ENCODE results near the gene RAB40B. TPM values are rescaled to one million over a fixed set of nuclear protein-coding genes. Genes with fewer than 3 reads are reported as not detected.

Gene RAB40B
- total RNA-seq, 1 experiment from 2014 or later = 22.1 TPM

DNA sequence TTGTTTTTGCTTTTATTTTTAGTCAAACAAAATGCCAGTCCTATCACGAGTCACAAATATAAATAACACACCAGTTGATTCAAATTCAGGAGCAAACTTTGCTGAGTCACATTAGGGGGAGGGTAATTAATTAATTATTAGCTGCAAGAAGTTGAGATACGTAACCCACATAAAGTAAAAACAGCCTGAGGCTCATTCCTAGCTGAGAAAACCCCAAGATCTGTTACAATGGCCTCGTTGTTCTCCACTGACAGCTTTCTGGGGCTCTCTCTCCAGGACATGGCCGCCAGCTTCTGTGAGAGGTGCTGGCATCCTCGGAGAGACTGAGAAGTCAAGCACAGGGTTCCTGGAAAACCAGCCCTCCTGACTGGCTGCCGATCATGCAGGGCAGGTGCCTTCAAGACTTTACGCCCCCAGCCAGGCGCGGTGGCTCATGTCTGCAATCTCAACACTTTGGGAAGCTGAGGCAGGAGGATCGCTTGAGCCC, 11.1 kb downstream of the RAB40B start (continued):
- TF ChIP-seq, protein P1, sequence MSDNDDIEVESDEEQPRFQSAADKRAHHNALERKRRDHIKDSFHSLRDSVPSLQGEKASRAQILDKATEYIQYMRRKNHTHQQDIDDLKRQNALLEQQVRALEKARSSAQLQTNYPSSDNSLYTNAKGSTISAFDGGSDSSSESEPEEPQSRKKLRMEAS (IDR thresholded peaks at IDR 0.05) = no peak
- TF ChIP-seq FOSL1 (IDR thresholded peaks at IDR 0.05; ENCODE audit: low read depth) (no peak), ZFX (IDR thresholded peaks at IDR 0.05) (no peak), POLR2A (IDR thresholded peaks at IDR 0.05; ENCODE audit: borderline replicate concordance, extremely low read depth, insufficient read depth, insufficient read length) (no peak)

DNA sequence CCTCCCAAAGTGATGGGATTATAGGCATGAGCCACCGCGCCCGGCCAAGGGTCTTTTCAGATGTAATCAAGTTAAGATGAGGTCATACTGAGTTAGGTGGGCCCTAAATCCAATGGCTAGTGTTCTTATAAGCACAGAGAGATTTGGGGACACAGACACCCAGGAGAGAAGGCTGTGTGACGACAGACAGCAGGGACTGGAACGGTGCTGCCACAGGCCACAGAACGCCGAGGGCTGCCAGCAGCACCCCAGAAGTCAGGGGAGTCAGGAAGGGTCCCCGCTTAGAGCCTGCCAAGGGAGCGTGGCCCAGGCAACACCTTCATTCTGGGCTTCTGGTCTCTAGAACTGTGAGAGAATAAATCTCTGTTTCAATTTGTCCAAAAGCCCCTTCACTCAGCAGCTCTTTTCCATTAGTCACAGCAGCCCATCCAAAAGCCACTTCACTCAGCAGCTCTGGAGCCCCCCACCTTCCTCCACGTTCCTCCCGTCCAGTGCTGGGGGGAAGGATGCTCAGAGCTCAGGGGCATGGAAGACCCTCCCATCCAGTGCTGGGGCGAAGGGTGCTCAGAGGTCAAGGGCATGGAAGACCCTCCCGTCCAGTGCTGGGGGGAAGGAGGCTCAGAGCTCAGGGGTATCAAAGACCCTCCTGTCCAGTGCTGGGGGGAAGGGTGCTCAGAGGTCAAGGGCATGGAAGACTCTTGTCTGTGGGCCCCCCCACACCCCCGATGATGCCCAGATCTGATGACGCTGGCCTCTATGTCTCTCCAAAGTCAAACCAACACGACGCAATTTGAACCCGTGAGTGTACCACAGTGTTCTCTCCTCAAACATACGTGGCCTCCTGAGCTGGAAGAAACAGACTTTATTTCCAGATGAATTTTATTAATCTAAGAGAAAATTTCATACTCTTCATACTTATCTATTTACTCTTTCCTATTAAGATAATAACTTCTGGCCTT, 11.9 kb downstream of the RAB40B start:
- ChIA-PET CTCF (no interaction called here), POLR2A (no interaction called here)

More for the DNA sequence above, 11.9 kb downstream of the RAB40B start:
- no peaks in the 10 kb centered on the region for H3K36me3 ChIP-seq (ENCODE audit: control insufficient read depth in 1 of 2, insufficient read depth in 2 of 2, low read length in 2 of 2)
- no peaks in the 10 kb centered on the region for H3K9me2 ChIP-seq (ENCODE audit: insufficient read depth)
- H3K27me3 ChIP-seq (ENCODE audit: insufficient read depth, low read length) = no peaks in the 10 kb centered on the region
- H4K20me1 ChIP-seq (ENCODE audit: insufficient read depth) = no peaks in the 10 kb centered on the region
- intact Hi-C loops (cut with micrococcal nuclease) = no loop called here
- peaks cover 0 to 5% of the 10 kb centered on the region in 2 experiments; a peak in 1 of 4 replicates for H3K4me1 ChIP-seq (ENCODE audit: control insufficient read depth in 1 of 2, insufficient read depth in 2 of 2, low read length in 2 of 2)
- H3K79me2 ChIP-seq (ENCODE audit: insufficient read depth, low read length) = no peaks in the 10 kb centered on the region
- no peak overlapping the region for H3K27ac ChIP-seq (ENCODE audit: low read depth, low read length)
- DNase-seq (ENCODE audit: low read depth, low spot score) = no peak
- H3K4me3 ChIP-seq (replicated peaks in 1 of 2; ENCODE audit: low read depth in 1 of 2, low read length in 2 of 2) = no peak overlapping the region
- no peak overlapping the region for H2AFZ ChIP-seq (ENCODE audit: low read depth, low read length, poor library complexity, severe bottlenecking)
- peaks cover 5 to 10% of the 10 kb centered on the region in 2 experiments; a peak in 1 of 4 replicates for H3K9me3 ChIP-seq (ENCODE audit: control insufficient read depth in 1 of 2, insufficient read depth in 1 of 2, low read depth in 1 of 2, low read length in 2 of 2)
- TF ChIP-seq, protein P2, sequence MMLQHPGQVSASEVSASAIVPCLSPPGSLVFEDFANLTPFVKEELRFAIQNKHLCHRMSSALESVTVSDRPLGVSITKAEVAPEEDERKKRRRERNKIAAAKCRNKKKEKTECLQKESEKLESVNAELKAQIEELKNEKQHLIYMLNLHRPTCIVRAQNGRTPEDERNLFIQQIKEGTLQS (IDR thresholded peaks at IDR 0.05) = no peak
- TF ChIP-seq SP1 (IDR thresholded peaks at IDR 0.05; ENCODE audit: low read depth) = no peak
- TF ChIP-seq POLR2A (IDR thresholded peaks at IDR 0.05; ENCODE audit: borderline replicate concordance, extremely low read depth, insufficient read depth, insufficient read length) = no peak
- TF ChIP-seq ZNF274 (IDR thresholded peaks at IDR 0.05; ENCODE audit: low read depth, low read length) = no peak
- TF ChIP-seq ZFX (IDR thresholded peaks at IDR 0.05) = no peak
- no peak for TF ChIP-seq YY1 (IDR thresholded peaks at IDR 0.05; ENCODE audit: extremely low read depth, insufficient replicate concordance, low read depth, low read length)
- TF ChIP-seq, protein P3, sequence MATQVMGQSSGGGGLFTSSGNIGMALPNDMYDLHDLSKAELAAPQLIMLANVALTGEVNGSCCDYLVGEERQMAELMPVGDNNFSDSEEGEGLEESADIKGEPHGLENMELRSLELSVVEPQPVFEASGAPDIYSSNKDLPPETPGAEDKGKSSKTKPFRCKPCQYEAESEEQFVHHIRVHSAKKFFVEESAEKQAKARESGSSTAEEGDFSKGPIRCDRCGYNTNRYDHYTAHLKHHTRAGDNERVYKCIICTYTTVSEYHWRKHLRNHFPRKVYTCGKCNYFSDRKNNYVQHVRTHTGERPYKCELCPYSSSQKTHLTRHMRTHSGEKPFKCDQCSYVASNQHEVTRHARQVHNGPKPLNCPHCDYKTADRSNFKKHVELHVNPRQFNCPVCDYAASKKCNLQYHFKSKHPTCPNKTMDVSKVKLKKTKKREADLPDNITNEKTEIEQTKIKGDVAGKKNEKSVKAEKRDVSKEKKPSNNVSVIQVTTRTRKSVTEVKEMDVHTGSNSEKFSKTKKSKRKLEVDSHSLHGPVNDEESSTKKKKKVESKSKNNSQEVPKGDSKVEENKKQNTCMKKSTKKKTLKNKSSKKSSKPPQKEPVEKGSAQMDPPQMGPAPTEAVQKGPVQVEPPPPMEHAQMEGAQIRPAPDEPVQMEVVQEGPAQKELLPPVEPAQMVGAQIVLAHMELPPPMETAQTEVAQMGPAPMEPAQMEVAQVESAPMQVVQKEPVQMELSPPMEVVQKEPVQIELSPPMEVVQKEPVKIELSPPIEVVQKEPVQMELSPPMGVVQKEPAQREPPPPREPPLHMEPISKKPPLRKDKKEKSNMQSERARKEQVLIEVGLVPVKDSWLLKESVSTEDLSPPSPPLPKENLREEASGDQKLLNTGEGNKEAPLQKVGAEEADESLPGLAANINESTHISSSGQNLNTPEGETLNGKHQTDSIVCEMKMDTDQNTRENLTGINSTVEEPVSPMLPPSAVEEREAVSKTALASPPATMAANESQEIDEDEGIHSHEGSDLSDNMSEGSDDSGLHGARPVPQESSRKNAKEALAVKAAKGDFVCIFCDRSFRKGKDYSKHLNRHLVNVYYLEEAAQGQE (IDR thresholded peaks at IDR 0.05; ENCODE audit: low read depth) = no peak
- TF ChIP-seq SRF (IDR thresholded peaks at IDR 0.05; ENCODE audit: low read depth) = no peak
- no peak for TF ChIP-seq EZH2 (IDR thresholded peaks at IDR 0.05)
- no peak for TF ChIP-seq RAD21 (IDR thresholded peaks at IDR 0.05; ENCODE audit: low read depth)
- TF ChIP-seq, protein P4, sequence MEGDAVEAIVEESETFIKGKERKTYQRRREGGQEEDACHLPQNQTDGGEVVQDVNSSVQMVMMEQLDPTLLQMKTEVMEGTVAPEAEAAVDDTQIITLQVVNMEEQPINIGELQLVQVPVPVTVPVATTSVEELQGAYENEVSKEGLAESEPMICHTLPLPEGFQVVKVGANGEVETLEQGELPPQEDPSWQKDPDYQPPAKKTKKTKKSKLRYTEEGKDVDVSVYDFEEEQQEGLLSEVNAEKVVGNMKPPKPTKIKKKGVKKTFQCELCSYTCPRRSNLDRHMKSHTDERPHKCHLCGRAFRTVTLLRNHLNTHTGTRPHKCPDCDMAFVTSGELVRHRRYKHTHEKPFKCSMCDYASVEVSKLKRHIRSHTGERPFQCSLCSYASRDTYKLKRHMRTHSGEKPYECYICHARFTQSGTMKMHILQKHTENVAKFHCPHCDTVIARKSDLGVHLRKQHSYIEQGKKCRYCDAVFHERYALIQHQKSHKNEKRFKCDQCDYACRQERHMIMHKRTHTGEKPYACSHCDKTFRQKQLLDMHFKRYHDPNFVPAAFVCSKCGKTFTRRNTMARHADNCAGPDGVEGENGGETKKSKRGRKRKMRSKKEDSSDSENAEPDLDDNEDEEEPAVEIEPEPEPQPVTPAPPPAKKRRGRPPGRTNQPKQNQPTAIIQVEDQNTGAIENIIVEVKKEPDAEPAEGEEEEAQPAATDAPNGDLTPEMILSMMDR (IDR thresholded peaks at IDR 0.05 in 2 of 3, conservative IDR thresholded peaks at IDR 0.05 in 1 of 3; ENCODE audit: borderline replicate concordance in 1 of 3, insufficient read depth in 1 of 3, low read depth in 2 of 3, low read length in 2 of 3) = no peak
- no peak overlapping the region for H3K9ac ChIP-seq (ENCODE audit: low read length)
- ATAC-seq = no peak
- no peak overlapping the region for H3K4me2 ChIP-seq (ENCODE audit: low read length)
- RAD21 ChIA-PET (ENCODE audit: low non-redundant PET in 1 of 2, low total read pairs in 2 of 2, uncharacterized antibody in 2 of 2, unreplicated experiment in 2 of 2) = no interaction called here
- no TSS peak for BruUV-seq (replicated peaks)
